Measurements from ENCODE around the gene GIPC3.
"Not testable (repeated sequence)": the region's sequence is repeated elsewhere in the genome, so short reads cannot be mapped to it uniquely, and the experiment has no call there.

GIPC3 gene

DNA sequence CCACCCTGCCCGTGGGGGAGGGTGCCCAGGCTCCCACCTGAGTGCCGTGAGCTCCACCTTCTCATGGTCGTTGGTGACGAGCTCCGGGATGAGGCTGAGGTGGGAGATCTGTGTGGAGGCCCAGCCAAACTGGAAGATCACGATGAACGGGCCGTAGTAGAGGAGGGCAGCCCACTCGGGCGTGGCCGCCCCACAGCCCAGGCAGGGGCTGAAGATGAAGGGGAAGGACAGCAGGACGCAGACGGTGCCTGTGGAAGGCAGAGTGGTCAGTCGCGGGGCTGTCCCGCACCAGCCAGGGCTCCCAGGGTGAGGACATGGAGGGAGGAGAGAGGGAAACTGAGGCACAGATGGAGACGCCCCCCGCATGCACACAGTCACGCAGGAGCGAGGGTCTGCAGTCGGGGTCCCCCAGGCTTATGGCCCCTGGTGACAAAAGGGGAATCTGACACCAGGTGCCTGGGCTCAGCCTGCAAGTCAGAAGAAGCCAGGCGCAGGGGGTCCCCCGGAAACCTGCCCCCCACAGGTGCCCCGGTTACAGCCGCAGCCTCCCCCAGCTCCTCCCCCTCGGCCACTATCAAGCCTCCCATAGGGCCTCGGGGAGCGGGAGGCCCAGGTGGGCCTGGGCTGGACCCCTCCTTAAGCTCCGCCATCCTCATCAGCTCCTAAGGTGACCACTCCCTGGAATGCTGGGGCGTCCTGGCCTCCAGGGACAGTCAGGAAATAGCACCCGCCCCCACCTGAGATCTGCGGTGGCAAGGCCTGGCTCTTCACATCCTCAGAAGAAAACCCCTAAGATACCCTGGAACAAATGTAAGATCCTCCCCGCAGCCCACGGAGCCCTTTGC, 34.1 kb upstream of the GIPC3 start:
- no peak for DNase-seq

DNA sequence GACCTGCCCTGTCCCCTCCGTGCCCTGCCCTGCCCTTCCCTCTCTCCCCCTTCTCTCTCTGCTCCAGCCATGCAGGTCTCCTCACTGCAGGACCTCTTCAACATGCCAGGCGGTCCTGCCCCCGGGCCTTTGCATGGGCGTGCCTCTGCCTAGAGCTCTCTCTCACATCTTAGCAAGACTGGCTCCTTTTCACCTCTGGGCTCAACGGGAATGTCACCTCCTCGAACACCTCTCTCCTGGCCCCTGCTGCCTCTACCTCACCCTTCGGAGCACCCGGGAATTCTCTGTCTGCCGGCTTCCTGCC, 33.5 kb upstream of the GIPC3 start:
- no peak for DNase-seq

DNA sequence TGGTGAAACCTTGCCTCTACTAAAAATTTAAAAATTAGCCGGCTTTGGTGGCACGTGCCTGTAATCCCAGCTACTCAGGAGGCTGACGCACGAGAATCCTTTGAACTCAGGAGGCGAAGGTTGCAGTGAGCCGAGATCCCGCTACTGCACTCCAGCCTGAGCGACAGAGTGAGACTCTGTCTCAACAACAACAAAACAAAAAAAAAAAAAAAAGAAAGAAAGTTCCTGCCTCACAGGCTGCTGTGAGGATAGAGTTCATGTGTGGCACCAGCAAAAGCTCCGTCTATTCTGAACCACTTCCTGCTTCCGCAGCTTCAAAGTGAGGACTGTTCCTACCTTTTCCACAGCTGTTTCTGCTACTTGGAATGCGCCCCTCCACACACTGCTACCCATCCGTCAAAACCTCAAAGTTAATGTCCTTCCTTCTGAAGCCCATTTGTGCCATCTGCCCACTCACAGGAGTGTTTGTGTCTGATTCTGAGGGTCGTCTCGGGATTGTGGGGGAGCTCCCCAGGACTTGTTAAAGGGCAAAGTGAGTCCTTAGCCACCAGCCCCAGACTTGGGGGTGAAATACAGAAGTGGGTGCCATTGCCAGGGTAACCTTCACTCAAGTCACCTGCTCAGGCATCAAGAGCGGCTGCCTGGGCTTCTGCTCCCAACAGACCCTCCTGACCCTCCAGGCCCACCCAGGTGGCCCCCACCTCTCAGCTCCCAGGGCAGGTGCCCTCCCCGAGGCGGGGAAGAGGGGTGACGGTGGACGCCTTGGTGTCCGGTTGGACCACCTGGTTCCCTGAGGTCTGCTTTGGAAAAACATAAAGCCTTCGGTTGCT, 30.8 kb upstream of the GIPC3 start:
- no peak for DNase-seq

DNA sequence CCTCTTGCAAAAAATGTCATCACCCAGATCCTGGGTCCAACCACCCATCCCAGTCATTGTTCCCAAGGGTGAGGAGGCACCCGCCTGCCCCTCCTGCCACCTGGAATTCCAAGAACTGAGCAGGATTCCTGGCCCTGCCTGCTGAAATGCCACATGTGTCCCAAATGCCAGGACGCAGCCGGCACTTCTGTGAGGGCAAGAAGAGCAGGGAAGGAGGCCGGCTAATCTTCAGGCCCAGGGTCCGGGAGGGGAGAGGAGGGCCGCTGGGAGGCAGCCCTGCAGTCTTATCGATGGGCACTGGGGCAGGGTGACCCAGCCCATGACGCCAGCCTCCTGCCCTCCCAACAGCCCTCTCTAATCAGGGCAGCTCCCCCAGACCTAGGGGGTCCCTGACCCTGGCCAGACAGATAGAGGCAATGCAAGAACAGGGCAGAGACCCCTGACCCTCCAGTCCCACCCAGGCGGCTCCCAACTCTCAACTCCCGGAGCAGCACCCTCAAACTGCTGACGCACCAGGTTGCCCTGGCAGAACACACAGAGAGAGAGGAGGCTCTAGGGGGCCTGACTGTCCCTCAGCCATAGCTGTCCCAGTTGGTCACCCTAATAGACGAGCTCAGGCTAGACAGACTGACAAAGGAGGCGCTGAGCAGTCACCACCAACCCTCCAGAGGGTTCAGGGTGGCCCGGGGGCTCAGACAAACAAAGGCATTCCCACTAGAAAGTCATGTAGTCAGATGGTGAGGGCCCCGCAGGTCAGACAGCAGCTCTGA, 29.4 kb upstream of the GIPC3 start:
- no peak for DNase-seq

DNA sequence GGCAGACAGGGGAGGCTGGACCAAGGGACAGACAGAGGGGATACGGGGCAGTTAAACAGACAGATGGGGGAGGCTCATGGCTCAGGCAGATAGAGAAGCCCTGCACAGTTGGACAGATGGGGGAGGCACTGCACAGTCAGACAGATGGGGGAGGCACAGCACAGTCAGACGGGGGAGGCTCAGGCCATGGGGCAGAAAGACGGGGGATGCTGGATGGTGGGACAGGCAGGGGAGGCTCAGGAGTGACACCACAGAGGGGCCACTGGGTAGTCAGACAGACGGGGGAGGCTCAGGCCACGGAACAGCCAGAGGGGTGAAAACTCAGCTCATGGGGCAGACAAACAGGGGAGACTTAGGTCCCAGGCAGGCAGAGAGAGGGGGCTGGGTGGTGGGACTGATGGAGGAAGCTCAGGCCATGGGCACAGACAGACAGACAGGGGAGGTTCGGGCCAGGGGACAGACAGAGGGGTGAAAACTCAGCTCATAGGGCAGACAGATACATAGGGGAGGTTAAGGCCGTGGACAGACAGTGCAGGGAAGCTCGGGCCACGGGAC, 28.8 kb upstream of the GIPC3 start:
- DNase-seq, result no peak

DNA sequence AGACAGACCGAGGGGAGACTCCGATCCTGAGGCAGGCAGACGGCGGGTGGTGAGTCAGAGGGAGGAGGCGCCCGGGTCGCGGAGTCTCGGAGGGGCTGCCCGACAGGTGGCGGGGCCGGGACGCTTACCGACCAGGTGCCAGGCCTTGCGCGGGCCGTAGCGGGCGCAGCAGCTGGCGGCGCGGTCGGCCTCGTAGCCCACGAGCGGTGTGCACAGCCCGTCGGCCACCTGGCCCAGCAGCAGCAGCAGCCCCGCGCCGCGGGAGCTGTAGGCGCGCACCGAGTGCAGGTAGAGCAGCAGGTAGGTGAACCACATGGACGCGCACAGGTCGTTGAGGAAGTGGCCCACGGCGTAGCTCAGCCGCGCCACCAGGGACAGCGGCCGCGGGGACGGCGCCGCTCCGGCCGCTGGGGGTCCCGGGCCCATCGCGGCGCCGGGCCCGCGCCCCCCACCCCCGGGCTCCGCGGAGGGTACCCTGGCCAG, 28.3 kb upstream of the GIPC3 start:
- DNase-seq, result peak; percentile 63

DNA sequence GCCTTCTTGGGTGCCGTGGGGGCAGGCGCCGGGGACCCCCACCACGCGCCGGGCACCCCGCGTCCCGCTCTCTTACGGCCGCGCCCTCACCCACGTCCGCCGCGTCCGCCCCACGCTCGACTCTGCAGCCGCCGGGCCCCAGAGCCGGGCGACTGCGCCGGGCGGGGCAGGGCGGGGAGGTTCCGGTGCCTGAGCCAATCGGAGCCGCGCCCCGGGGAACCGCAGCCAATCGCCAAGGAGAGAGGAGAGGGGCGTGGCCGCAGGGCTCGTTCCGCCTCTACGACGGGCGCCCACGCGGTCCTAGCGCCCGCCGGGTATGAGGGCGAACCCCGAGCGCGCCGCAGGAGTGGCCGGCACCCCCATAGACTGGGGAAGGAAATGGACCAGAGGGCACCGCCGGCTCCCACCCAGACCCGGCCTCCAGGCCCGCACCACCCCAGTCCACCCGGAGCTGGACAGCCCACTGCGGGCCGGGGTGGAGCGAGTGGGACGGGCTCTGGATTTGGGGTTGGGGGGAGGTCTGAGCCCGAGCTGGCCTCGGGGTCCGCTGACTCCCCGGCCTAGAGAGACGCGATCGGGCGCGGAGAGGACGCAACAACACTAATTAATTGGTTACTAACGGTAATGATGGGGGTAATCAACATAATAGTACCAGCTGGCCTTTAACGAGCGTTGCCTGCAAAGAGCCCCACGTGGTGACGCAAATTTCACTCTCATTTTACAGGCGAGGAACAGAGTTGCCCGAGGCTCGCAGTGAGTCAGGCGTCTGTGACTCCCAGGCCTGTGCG, 27.6 kb upstream of the GIPC3 start, which contains the start of gene MFSD12:
TSS of gene MFSD12 (minus strand) at position 126 of the 788 bp plus-strand sequence. CDS start 183 bp downstream, outside the sequence.
- DNase-seq, result peak; percentile 94

DNA sequence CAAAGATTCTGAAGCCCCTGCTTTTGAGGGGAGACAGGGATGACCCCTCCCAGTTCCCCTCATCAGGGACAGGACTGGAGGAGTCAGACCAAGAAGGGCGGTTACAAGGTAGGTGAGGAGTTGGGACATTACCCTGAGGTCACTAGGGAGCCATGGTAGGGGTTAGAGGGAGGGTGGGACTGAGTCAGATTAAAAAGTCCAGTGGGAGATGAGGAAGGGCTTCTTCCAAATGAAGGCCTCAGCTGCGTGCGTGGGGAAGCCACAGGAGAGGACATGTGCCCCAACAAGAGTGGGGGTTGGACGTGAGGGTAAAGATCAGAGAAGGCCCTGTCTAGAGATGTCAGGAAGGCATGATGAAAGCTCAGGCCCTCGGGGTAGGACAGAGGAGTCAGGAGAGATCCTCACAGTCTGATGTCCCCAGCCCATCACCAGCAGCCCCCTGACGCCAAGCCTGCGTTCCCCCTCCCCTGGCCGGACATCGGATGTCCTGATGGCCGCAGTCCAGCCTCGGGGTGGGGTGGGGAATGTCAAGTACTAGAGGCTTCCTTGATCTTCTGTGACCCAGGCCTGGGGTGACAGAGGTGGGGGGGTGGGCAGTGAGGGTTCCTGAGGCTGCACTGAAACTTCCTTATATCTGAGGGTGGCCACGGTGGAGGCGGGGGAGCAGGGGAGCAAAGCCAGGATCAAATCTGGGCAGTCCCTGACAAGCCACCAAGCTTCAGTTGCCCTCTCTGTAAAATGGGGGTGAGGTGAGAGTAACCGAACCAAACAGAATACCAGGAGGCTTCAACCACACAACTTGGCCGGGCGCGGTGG, 21.4 kb upstream of the GIPC3 start:
- DNase-seq, result no peak

DNA sequence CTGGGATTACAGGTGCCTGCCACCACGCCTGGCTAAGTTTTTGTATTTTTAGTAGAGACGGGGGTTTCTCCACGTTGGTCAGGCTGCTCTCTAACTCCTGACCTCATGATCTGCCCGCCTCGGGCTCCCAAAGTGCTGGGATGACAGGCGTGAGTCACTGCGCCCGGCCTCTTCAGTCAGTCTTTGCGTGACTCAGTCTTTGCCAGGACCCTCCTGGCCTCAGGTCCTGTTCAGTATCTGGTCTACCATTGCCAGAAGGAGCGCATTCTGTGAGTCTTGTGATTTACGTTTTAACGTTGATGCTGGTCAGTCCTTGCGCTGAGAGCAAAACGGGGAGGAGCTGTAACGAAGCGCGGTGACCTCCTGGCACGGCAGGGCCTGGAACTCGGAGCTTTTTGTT, 20.1 kb upstream of the GIPC3 start:
- DNase-seq, result no peak

DNA sequence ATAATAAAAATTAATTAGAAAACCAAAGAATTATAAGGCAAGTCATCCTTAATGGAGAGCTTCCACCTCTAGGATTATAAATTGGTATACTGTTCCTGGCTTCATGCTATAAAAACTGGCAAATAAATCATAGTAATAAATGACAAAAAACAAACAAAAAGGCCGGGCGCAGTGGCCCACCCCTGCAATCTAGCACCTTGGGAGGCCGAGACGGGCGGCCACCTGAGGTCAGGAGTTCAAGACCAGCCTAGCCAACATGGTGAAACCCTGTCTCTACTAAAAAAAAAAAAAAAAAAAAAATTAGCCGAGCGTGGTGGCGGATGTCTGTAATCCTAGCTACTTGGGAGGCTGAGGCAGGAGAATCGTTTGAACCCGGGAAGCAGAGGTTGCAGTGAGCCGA, 15.2 kb upstream of the GIPC3 start:
- not testable (repeated sequence) for DNase-seq

DNA sequence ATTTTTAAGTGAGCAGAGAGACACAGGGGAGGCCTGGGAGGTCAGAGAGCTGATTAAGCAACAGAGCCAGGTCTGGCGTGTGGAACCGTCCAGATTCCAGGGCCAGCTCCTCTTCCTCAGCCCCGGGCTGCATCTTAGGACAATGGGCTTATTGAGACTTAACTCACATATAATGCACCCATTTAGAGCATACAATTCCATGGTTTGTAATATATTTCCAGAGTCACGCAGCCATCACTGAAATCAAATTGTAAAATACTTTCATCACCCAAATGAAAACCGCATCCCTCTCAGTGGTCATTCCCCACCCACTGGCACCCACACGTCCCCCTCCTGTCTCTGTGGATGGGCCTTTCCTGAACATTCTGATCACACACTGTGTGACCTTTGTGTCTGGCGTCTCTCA, 14.7 kb upstream of the GIPC3 start:
- no peak for DNase-seq

DNA sequence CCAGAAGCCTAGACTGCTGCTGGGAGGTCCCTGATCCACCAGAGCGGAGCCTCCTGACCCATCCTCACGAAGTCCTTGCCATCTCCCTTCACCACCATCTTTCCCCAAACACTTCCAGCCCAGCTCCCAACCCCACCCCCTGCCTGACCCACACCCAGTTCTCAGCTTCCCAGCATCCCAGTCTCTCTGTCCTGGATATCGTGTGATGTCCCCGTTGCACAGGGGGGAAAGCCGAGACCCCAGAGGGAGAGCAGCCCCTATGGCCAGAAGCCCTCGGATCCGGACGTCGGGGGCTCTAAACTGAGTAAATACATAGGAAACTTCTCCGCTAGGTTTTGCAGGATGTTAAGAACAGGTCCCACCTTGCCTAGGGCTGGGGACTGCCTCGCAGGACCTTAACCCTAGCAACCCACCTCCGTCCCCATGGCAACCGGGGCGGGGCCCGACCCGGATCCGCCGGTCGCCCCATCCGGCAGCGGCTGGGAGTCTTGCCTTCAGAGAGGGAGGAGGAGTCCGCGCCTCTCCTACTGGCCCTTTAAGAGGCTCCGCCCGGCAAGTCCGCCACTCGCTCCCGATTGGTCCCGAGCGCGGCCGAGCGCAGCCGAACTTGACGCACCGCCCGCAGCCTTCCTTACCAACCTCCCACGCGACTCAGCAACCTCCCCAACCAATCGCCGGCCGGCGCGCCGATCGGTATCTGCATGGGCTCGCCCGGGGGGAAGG, 13.0 kb upstream of the GIPC3 start:
- peak; percentile 100 for DNase-seq

DNA sequence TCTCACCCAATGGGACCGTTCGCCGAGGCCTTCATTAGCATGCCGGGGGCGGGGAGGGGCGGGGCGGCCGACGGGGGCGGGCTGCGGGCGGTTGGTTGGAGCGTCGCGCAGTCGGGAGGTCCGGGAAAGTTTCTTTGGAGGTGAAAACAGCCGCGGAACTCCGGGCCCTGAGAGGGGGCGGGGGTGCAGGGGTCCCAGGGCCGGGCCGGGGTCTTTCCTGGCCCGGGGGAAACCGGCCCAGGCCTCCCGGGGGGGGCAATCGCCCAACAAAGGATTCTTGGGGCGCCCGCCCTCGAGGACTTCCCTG, 12.5 kb upstream of the GIPC3 start, which contains the start of gene HMG20B:
TSS of gene HMG20B (plus strand) at position 90 of the 307 bp plus-strand sequence. CDS start 366 bp downstream, outside the sequence.
- DNase-seq, result no peak

DNA sequence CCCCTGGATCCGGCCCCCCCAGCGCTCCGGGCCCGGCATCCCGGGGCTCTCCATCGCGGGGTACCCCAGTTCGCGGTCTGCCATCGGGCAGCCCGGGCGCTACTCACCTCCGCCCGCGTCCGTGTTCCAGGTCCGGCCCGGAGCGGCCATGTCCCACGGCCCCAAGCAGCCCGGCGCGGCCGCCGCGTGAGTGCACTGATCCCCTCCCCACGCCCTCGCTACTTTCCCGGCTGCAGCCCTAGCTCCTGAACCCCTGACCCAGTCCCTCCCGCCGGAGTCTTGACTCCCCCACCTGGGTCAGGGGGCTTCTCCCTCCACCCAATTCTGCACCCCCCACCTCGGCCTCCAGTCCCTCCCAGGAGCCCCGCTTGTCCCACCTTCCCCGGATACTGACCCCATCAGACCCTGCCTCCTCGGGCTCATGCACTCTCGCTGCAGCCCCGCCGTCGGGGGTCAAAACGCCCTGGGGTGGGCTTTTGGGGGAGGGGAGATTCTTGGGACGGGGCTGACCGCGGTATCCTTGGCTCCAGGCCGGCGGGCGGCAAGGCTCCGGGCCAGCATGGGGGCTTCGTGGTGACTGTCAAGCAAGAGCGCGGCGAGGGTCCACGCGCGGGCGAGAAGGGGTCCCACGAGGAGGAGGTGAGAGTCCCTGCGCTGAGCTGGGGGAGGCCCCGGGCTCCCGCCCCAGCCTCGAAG, 12.0 kb upstream of the GIPC3 start:
- no peak for DNase-seq

DNA sequence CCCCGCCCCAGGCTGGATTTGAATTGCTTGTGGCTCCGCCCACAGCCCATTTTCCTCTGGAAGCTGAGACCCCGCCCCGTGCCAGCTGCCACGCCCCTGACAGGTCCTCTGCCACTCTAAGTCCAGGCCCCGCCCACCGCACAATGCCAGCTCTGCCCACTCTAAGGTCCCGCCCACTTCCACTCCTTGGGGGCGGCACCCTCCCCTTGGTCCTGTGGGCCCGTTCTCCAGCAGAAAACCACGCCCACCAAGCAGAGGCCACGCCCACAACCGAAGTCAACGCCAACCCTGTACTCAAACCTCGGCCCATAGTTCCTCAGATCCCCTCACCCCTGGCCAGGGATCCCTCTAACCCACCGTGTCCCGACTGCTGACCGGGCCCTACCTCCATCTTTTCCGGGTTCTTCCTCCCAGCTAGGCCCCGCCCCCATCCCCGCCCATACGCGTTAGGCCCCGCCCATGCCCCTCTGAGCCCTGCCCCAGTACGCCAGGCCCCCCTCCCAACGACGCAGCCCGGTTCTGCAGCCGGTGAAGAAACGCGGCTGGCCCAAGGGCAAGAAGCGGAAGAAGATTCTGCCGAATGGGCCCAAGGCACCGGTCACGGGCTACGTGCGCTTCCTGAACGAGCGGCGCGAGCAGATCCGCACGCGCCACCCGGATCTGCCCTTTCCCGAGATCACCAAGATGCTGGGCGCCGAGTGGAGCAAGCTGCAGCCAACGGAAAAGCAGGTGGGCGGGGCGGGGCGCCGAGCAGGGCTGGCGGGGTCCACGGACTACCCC, 11.2 kb upstream of the GIPC3 start:
- peak; percentile 53 for DNase-seq

DNA sequence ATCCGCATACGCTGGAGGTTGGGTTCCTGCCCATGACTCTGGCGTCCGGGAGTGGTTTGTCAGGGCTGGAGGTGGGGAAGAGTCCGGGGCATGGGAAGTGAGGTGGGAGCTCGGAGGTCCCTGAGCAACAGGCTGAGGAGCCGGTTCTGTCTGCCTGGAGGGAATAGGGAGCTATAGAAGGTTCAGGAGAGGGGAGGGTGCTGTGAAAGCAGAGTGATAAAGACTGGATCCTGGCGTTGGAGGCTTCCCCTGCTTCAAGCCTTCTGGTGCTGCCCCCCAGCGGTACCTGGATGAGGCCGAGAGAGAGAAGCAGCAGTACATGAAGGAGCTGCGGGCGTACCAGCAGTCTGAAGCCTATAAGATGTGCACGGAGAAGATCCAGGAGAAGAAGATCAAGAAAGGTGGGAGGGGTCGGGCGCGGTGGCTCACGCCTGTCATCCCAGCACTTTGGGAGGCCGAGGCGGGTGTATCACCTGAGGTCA, 10.0 kb upstream of the GIPC3 start:
- DNase-seq, result no peak

DNA sequence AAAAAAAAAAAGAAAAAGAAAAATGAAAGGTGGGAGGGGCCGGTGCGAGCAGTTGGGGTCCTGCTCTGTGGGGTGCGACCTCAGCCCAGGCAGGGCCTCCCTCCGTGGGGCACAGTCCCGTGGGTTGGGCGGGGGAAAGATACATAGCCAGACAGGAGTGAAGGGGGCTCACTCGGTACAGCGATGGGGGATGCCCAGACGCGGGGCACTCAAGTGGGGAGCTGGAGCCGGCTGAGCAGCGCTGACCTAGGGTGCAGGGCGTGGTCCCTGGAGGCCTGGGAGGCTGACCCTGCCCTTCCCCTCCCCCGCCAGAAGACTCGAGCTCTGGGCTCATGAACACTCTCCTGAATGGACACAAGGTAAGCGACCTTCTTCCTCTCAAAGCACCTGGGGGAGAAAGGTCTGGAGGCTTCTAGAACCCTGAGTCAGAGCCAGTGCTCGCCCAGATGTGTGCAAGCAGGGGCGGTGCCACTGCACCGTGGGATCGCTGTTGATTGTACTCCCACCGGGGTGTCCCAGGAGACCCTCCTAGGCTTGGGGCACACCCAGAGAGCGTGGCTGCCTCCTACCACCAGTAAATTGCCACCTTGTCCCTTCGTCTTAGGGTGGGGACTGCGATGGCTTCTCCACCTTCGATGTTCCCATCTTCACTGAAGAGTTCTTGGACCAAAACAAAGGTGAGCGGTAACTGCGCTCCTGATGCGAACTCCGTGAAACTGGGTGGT, 9.2 kb upstream of the GIPC3 start:
- no peak for DNase-seq
